ENCODE measurements around the gene BRF1. TPM values are rescaled to one million over a fixed set of nuclear protein-coding genes. Genes with fewer than 3 reads are reported as not detected.

Gene BRF1
- total RNA-seq, 1 experiment from 2014 or later, result 41.8 TPM

DNA sequence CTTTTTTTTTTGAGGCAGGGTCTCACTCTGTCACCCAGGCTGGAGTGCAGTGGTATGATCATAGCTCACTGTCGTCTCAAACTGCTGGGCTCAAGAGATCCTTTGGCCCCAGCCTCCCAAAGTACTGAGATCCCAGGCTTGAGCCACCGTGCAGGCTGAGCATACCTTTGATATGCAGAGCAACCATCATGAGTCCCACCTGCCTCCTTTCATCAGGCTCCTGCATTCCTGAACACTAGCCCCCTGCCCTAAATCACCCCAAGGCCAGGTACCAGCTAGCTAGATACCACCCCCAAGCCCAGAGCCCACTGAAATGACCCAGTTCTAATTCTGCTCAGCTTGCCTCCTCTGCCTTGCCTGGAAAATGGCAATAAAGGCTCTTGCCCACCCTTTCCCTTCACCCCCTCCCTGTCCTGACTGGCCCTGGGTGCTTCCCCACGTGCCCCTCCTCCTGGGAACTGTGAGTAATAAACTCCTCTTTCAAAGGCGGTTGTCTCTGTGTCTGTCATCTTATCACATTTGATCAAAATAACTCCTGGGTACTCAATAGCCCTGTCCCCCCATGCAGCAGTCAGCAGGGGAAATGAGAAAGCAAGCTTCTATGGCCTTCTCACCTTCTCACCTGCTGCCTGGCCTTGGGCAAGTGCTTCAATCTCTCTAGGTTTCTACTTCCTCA is 6.4 kb upstream of the BRF1 start:
- ChIA-PET POLR2A (ENCODE audit: low non-redundant PET) (interaction anchor here (0.7 kb wide), 1 partner anchor 477 kb away, joined by 3 read pairs; no protein-coding TSS in a partner anchor), CTCF (no interaction called here)
- H3K27me3 ChIP-seq (replicated peaks; ENCODE audit: insufficient read depth, low read depth, low read length, poor library complexity), result no peaks in the 10 kb centered on the region
- no peak for DNase-seq (ENCODE audit: low spot score)
- no peak overlapping the region for H3K4me3 ChIP-seq (ENCODE audit: low read depth, low read length, poor library complexity, severe bottlenecking)
- no peak overlapping the region for H3K27ac ChIP-seq (ENCODE audit: low read depth, low read length, poor library complexity, severe bottlenecking)
- intact Hi-C loops (cut with micrococcal nuclease; ENCODE audit: unreplicated experiment), result no loop called here
- H3K4me1 ChIP-seq (ENCODE audit: insufficient read depth, low read length, poor library complexity, severe bottlenecking), result no peaks in the 10 kb centered on the region
- no peaks in the 10 kb centered on the region for H3K36me3 ChIP-seq (ENCODE audit: insufficient read depth, low read length, poor library complexity, severe bottlenecking)
- TF ChIP-seq EZH2 (IDR thresholded peaks at IDR 0.05; ENCODE audit: borderline replicate concordance, low read depth, low read length, poor library complexity, severe bottlenecking), result no peak
- TF ChIP-seq, protein P1, sequence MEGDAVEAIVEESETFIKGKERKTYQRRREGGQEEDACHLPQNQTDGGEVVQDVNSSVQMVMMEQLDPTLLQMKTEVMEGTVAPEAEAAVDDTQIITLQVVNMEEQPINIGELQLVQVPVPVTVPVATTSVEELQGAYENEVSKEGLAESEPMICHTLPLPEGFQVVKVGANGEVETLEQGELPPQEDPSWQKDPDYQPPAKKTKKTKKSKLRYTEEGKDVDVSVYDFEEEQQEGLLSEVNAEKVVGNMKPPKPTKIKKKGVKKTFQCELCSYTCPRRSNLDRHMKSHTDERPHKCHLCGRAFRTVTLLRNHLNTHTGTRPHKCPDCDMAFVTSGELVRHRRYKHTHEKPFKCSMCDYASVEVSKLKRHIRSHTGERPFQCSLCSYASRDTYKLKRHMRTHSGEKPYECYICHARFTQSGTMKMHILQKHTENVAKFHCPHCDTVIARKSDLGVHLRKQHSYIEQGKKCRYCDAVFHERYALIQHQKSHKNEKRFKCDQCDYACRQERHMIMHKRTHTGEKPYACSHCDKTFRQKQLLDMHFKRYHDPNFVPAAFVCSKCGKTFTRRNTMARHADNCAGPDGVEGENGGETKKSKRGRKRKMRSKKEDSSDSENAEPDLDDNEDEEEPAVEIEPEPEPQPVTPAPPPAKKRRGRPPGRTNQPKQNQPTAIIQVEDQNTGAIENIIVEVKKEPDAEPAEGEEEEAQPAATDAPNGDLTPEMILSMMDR (conservative IDR thresholded peaks at IDR 0.05; ENCODE audit: low read depth, low read length), result no peak
- H3K9me3 ChIP-seq (ENCODE audit: low read depth, low read length, poor library complexity, severe bottlenecking), result no peaks in the 10 kb centered on the region
- no TSS peak for BruUV-seq (replicated peaks)

GRCh38 chr14:105305791-105306190 is 5.0 kb upstream of the BRF1 start:
- CTCF ChIA-PET, result no interaction called here
- intact Hi-C loops (cut with micrococcal nuclease; ENCODE audit: unreplicated experiment), result no loop called here
- POLR2A ChIA-PET (ENCODE audit: low non-redundant PET), result no interaction called here

GRCh38 chr14:105305345-105305744 is 4.5 kb upstream of the BRF1 start:
- TF ChIP-seq EZH2 (IDR thresholded peaks at IDR 0.05; ENCODE audit: borderline replicate concordance, low read depth, low read length, poor library complexity, severe bottlenecking), result no peak
- TF ChIP-seq, protein P1 (conservative IDR thresholded peaks at IDR 0.05; ENCODE audit: low read depth, low read length), result no peak
- no peak overlapping the region for H3K4me3 ChIP-seq (ENCODE audit: low read depth, low read length, poor library complexity, severe bottlenecking)
- intact Hi-C loops (cut with micrococcal nuclease; ENCODE audit: unreplicated experiment), result no loop called here
- no peaks in the 10 kb centered on the region for H3K36me3 ChIP-seq (ENCODE audit: insufficient read depth, low read length, poor library complexity, severe bottlenecking)
- BruUV-seq (replicated peaks), result no TSS peak
- H3K27me3 ChIP-seq (replicated peaks; ENCODE audit: insufficient read depth, low read depth, low read length, poor library complexity), result no peaks in the 10 kb centered on the region
- ChIA-PET POLR2A (ENCODE audit: low non-redundant PET) (no interaction called here), CTCF (no interaction called here)
- no peak for DNase-seq (ENCODE audit: low spot score)
- H3K4me1 ChIP-seq (ENCODE audit: insufficient read depth, low read length, poor library complexity, severe bottlenecking), result no peaks in the 10 kb centered on the region
- no peak overlapping the region for H3K27ac ChIP-seq (ENCODE audit: low read depth, low read length, poor library complexity, severe bottlenecking)
- no peaks in the 10 kb centered on the region for H3K9me3 ChIP-seq (ENCODE audit: low read depth, low read length, poor library complexity, severe bottlenecking)

More at GRCh38 chr14:105305791-105306190, 5.0 kb upstream of the BRF1 start:
- no TSS peak for BruUV-seq (replicated peaks)
- H3K4me1 ChIP-seq (ENCODE audit: insufficient read depth, low read length, poor library complexity, severe bottlenecking), result no peaks in the 10 kb centered on the region
- no peak overlapping the region for H3K27ac ChIP-seq (ENCODE audit: low read depth, low read length, poor library complexity, severe bottlenecking)
- no peaks in the 10 kb centered on the region for H3K27me3 ChIP-seq (replicated peaks; ENCODE audit: insufficient read depth, low read depth, low read length, poor library complexity)
- no peaks in the 10 kb centered on the region for H3K36me3 ChIP-seq (ENCODE audit: insufficient read depth, low read length, poor library complexity, severe bottlenecking)
- TF ChIP-seq, protein P1 (conservative IDR thresholded peaks at IDR 0.05; ENCODE audit: low read depth, low read length), result no peak
- TF ChIP-seq EZH2 (IDR thresholded peaks at IDR 0.05; ENCODE audit: borderline replicate concordance, low read depth, low read length, poor library complexity, severe bottlenecking), result no peak
- no peak for DNase-seq (ENCODE audit: low spot score)
- H3K9me3 ChIP-seq (ENCODE audit: low read depth, low read length, poor library complexity, severe bottlenecking), result no peaks in the 10 kb centered on the region
- no peak overlapping the region for H3K4me3 ChIP-seq (ENCODE audit: low read depth, low read length, poor library complexity, severe bottlenecking)

All from A673 (cell line).